Esophagus muscularis mucosa (tissue), 4 donors: ENCODE results near the gene CDC37. TPM values are rescaled to one million over a fixed set of nuclear protein-coding genes. Genes with fewer than 3 reads are reported as not detected.
A peak's percentile ranks its signal among the peaks of the same experiment; 100 is the strongest.

Source experiments
- DNase-seq: peaks from one replicate; pipeline ENCODE4 v3.0.0-alpha.2; 2017; ENCODE audit errors: extremely low spot score
- H3K27ac ChIP-seq, 4 donors: fragments of 200-600 bp; sonication (generic); replicated peaks in 1 of 4; 1 replicate in 3 of 4; 2 replicates in 1 of 4; pipeline ENCODE4 v1.5.1; 2016 to 2019; ENCODE audit warnings: mild to moderate bottlenecking in 1 of 4
- H3K27me3 ChIP-seq, 4 donors: fragments of 200-600 bp; sonication (generic); one replicate each; pipeline versions ENCODE4 v1.5.1 to v1.6.0; 2016 to 2019
- H3K36me3 ChIP-seq, 4 donors: fragments of 200-600 bp; sonication (generic); one replicate each; pipeline ENCODE4 v1.5.1; 2016 to 2019
- H3K4me1 ChIP-seq, 4 donors: fragments of 200-600 bp; sonication (generic); one replicate each; pipeline ENCODE4 v1.5.1; 2016 to 2019
- H3K4me3 ChIP-seq, 4 donors: fragments of 200-600 bp; sonication (generic); 1 replicate in 2 of 4; 2 replicates in 2 of 4; pipeline ENCODE4 v1.5.1; 2016 to 2019; ENCODE audit warnings: mild to moderate bottlenecking in 4 of 4, moderate library complexity in 1 of 4
- H3K9me3 ChIP-seq, 4 donors: fragments of 200-600 bp; sonication (generic); 1 replicate in 3 of 4; 2 replicates in 1 of 4; pipeline ENCODE4 v1.5.1; 2016 to 2019
- EP300 ChIP-seq: sonication (generic); formaldehyde crosslinking; IDR thresholded peaks from one replicate; pipeline ENCODE4 v1.6.1; 2017; ENCODE audit warnings: antibody characterized with exemption
- POLR2A ChIP-seq: fragments of 450-650 bp; IDR thresholded peaks from one replicate; pipeline ENCODE4 v1.6.1; 2017; ENCODE audit warnings: antibody characterized with exemption, moderate library complexity, mild to moderate bottlenecking, low read depth
- POLR2AphosphoS5 ChIP-seq, 2 donors: sonication (generic); formaldehyde crosslinking; IDR thresholded peaks; one replicate each; pipeline ENCODE4 v1.6.1; 2017; ENCODE audit warnings: antibody characterized with exemption in 2 of 2
- WGBS: methylation state at CpG from one replicate; pipeline ENCODE4 v1.1.5; 2018; 5-methylcytosine and 5-hydroxymethylcytosine counted together
- intact Hi-C: fragments of 100-400 bp; cut with DNase I; formaldehyde crosslinking; loops from one replicate; pipeline ENCODE4 v1.15.1; 2023
- total RNA-seq, 4 donors: library from RNA; depleted of rRNA; stranded (reverse); fragments of >200 nt; gene quantifications; one replicate each; pipeline versions ENCODE4 v1.1.0 to v1.2.1, GENCODE V29; 2016
- TF ChIP-seq, protein P1 (sequence below), 3 experiments: fragments of 200-600 bp in 2 of 3; fragments of 450-650 bp in 1 of 3; sonication (generic) in 2 of 3; IDR thresholded peaks; one replicate each; pipeline ENCODE4 v1.5.1; 2017 to 2019; ENCODE audit warnings: antibody characterized with exemption in 3 of 3, mild to moderate bottlenecking in 2 of 3, moderate library complexity in 1 of 3

Gene CDC37
- total RNA-seq, 4 donors from 2014 or later = 131 to 176 (median 160) TPM

DNA sequence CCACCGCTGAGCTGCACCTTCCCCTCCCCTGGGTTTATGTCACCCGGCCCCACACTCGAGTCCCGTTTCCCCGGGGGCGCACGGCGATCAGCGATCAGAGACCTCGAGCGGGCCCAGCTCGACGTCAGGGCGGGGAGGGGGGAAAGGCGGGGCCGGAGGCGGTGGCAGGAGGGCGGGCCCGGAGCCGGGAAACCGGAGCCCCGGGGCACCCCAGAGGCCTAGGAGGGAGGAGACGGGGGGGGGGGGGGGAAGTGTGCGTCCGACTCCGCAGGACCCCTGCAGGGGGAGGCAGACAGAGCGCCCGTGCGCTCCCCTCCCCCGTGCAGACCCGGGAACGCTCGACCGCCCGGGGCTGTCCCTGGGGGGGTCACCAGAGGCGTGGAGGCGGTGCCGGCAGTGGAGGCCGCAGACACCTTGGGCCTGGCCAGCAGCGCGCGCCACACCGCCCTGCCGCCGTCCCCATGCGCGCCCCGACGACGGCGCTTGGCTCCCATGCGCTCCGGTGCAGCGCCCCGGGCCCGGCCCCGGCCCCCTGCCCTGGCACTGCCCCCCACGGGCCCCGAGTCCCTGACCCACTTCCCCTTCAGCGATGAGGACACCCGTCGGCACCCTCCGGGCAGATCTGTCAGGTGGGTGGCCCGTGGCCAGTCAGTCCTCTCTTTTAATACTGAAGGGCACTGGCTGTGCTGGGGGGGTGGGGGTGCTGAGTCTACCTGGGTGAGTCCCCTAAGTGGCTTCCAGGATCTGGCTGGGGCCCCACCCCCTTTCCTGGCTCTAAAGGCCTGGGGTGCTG, 28.8 kb upstream of the CDC37 start:
- TF ChIP-seq EP300 = no peak
- TF ChIP-seq, protein P1, sequence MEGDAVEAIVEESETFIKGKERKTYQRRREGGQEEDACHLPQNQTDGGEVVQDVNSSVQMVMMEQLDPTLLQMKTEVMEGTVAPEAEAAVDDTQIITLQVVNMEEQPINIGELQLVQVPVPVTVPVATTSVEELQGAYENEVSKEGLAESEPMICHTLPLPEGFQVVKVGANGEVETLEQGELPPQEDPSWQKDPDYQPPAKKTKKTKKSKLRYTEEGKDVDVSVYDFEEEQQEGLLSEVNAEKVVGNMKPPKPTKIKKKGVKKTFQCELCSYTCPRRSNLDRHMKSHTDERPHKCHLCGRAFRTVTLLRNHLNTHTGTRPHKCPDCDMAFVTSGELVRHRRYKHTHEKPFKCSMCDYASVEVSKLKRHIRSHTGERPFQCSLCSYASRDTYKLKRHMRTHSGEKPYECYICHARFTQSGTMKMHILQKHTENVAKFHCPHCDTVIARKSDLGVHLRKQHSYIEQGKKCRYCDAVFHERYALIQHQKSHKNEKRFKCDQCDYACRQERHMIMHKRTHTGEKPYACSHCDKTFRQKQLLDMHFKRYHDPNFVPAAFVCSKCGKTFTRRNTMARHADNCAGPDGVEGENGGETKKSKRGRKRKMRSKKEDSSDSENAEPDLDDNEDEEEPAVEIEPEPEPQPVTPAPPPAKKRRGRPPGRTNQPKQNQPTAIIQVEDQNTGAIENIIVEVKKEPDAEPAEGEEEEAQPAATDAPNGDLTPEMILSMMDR (IDR thresholded peaks at IDR 0.05) = no peak
- peak in 1 of 2 donors; percentile 33 for TF ChIP-seq POLR2AphosphoS5 (IDR thresholded peaks at IDR 0.05)
- TF ChIP-seq POLR2A = no peak
- peaks cover 0 to 13% (median 0%) of the 10 kb centered on the region in 4 donors for H3K27me3 ChIP-seq
- peak overlapping the region; percentile 53 to 71 (median 69) for H3K27ac ChIP-seq
- DNase-seq = no peak
- H3K9me3 ChIP-seq = no peaks in the 10 kb centered on the region
- H3K4me1 ChIP-seq = peaks cover 16 to 32% (median 31%) of the 10 kb centered on the region in 4 donors
- intact Hi-C loops = no loop called here
- peaks cover 0 to 4% (median 0%) of the 10 kb centered on the region in 4 donors for H3K36me3 ChIP-seq
- H3K4me3 ChIP-seq = peak overlapping the region; percentile 58 to 75 (median 65)
- WGBS = 0% methylated on average over 9 of the region's 64 CpGs

DNA sequence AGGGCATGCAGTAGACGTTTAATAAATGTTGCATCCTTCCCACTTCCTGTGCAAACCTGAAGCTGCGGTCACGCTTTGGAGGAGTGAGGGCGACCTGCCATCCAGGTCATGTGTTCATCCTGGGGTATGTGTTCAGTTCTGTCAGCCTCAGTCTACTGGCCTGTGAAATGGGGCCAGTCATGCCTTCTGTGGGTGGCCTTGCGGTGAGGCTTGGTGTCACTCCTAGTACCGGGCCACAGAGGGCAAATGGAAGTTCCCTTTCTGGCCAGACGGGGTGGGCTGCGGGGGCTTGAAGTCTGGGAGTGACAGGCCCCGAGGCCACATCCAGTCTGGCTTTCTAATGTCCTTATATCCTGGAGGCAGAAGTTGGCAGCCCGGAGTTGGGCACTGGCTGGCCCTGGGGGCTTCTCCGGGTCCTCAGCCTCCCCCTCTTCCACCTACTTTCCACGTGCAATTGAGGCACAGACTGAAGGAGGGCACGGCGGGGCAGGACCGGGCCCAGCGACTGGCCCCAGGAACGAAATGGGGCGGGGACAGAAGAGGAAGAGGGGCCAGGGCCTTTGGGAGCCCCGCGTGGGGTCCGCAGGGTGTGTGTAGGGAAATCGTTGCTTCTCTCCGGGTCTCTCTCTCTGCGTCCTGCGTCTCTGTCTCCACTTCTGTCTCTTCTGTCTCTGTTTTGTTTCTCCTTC, 28.1 kb upstream of the CDC37 start:
- peak overlapping the region; percentile 58 to 75 (median 65) for H3K4me3 ChIP-seq
- peak overlapping the region; percentile 53 to 71 (median 69) for H3K27ac ChIP-seq
- no peaks in the 10 kb centered on the region for H3K9me3 ChIP-seq
- WGBS = 19% methylated on average over 22 of the region's 25 CpGs
- no peak for DNase-seq
- peaks cover 16 to 32% (median 31%) of the 10 kb centered on the region in 4 donors for H3K4me1 ChIP-seq
- no peak for TF ChIP-seq EP300
- TF ChIP-seq POLR2AphosphoS5 (IDR thresholded peaks at IDR 0.05) = no peak
- TF ChIP-seq POLR2A = no peak
- intact Hi-C loops = no loop called here
- peaks cover 0 to 2% (median 0%) of the 10 kb centered on the region in 4 donors for H3K36me3 ChIP-seq
- peaks cover 0 to 20% (median 0%) of the 10 kb centered on the region in 4 donors for H3K27me3 ChIP-seq

DNA sequence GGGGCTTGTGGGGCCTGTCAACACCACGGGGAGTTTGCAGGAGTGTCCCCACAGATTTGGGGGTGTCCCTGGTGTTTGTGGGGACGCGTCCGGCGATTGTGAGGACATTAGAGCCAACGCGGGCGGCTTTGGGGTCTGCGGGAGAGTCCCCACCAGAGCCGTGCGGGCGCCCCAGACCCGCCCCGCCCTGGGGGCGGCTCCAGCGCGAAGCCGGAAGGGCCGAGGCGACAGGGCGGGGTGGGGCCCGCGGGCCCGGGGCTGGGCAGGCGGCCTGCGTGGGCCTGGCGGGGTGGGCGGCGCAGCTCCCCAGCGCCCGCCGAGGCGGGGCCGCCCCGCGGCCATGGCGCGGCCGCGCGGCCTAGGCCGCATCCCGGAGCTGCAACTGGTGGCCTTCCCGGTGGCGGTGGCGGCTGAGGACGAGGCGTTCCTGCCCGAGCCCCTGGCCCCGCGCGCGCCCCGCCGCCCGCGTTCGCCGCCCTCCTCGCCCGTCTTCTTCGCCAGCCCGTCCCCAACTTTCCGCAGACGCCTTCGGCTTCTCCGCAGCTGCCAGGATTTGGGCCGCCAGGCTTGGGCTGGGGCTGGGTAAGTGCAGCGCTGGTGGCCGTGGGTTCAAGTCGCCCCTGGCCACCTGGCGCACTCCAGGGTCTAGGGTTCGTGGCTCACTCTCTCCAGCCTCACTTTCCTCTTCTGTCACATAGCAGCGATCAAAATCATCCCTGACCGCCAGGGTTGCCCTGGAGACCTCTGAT, 27.3 kb upstream of the CDC37 start:
- intact Hi-C loops = no loop called here
- no peaks in the 10 kb centered on the region for H3K36me3 ChIP-seq
- peaks cover 16 to 32% (median 31%) of the 10 kb centered on the region in 4 donors for H3K4me1 ChIP-seq
- no peak for TF ChIP-seq EP300
- no peak for TF ChIP-seq POLR2A
- TF ChIP-seq, protein P1 (IDR thresholded peaks at IDR 0.05) = no peak
- TF ChIP-seq POLR2AphosphoS5 (IDR thresholded peaks at IDR 0.05) = peak in 1 of 2 donors; percentile 40
- H3K27ac ChIP-seq = peak overlapping the region; percentile 31 to 71 (median 63)
- WGBS = 31% methylated on average over 3 of the region's 75 CpGs
- no peaks in the 10 kb centered on the region for H3K9me3 ChIP-seq
- H3K27me3 ChIP-seq = peaks cover 0 to 26% (median 0%) of the 10 kb centered on the region in 4 donors
- peak overlapping the region; percentile 58 to 75 (median 65) for H3K4me3 ChIP-seq
- no peak for DNase-seq

DNA sequence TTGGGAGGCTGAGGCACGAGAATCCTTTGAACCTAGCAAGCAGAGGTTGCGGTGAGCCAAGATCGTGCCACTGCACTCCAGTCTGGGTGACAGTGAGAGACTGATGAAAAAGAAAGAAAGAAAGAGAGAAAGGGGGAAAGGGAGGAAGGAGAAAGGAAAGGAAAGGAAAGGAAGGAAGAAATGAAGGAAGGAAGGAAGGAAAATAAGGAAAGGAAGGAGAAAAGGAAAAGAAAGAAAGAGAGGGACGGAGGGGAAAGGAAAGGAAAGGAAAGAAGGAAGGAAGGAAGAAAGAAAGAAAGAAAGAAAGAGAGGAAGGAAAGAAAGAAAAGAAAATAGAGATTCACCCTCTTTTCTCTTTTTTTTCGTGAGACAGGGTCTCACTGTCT, 25.6 kb upstream of the CDC37 start:
- no peak for DNase-seq
- Histone ChIP-seq H3K27me3 (peaks cover 0 to 43% (median 11%) of the 10 kb centered on the region in 4 donors), H3K4me3 (no peak overlapping the region), H3K4me1 (peaks cover 22 to 45% (median 42%) of the 10 kb centered on the region in 4 donors), H3K9me3 (no peaks in the 10 kb centered on the region), H3K36me3 (no peaks in the 10 kb centered on the region), H3K27ac (no peak overlapping the region)
- intact Hi-C loops = no loop called here
- TF ChIP-seq POLR2AphosphoS5 (IDR thresholded peaks at IDR 0.05) = no peak
- TF ChIP-seq EP300 = no peak
- TF ChIP-seq, protein P1 (IDR thresholded peaks at IDR 0.05) = no peak
- TF ChIP-seq POLR2A = no peak
- WGBS = 69% methylated on average over 5 of the region's 5 CpGs
